H4 (cell line): ENCODE data around the gene NDUFAF7. TPM values are rescaled to one million over a fixed set of nuclear protein-coding genes. Genes with fewer than 3 reads are reported as not detected.
A peak's percentile ranks its signal among the peaks of the same experiment; 100 is the strongest.
"Not testable (repeated sequence)": the region's sequence is repeated elsewhere in the genome, so short reads cannot be mapped to it uniquely, and the experiment has no call there.

Source experiments
- DNase-seq: peaks from one replicate; pipeline ENCODE4 v3.0.0-alpha.2; 2015; ENCODE audit warnings: low spot score
- total RNA-seq: library from RNA; depleted of rRNA; stranded (reverse); fragments of >200 nt; shearing (Covaris generic); gene quantifications from 2 replicates; pipeline ENCODE4 v1.2.3, GENCODE V29; 2014; rRNA removed

NDUFAF7 gene, protein sequence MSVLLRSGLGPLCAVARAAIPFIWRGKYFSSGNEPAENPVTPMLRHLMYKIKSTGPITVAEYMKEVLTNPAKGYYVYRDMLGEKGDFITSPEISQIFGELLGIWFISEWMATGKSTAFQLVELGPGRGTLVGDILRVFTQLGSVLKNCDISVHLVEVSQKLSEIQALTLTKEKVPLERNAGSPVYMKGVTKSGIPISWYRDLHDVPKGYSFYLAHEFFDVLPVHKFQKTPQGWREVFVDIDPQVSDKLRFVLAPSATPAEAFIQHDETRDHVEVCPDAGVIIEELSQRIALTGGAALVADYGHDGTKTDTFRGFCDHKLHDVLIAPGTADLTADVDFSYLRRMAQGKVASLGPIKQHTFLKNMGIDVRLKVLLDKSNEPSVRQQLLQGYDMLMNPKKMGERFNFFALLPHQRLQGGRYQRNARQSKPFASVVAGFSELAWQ
- 2.7 and 2.9 TPM in 2 replicates for total RNA-seq

DNA sequence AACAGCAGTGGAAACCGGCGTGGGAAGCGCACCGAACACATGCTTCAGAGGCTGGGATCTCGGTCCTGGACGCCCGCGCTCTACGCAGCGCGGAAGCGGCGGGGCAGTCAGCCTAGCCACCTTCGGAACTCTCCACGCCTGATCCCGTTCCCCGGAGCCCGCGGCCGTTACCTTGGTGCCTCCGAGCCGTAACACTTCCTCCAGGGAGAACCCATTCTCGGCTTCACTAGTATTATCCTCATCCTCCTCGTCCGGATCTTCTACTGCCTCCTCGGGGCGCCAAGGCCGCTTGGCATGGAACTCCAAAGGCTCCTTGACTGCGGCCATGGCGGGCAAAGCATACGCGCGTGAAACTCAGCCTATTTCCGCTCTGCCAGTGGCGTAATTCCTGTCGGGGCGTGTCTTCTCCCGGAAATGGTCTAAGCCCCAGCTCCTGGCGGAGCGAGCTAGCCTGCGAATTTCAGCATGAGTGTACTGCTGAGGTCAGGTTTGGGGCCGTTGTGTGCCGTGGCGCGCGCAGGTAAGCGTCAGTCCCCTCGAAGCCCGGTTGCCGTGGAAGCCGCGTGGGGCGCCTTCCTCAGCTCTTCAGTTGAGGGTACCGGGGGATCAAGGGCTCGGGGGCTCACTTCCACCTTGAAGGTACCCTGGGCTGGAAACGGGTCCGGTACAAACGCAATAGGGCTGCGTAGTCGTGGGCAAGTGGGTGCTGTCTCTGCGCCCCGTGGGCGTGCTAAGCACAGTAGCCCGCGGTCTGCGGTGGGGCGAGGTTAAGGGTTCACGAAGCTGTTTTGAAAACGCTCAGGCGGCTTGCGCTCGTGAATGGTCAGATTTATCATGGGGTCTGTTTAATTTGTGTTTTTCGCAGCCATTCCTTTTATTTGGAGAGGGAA, at the start of gene NDUFAF7, which contains the start of gene CEBPZ:
Gene NDUFAF7, plus strand, starts transcription at position 418 of the 890 bp plus-strand sequence. Its CDS starts 48 bp downstream, at position 466.
Gene CEBPZ, minus strand, starts transcription at position 356 of the 890 bp plus-strand sequence. Its CDS starts 29 bp downstream, at position 327.
- peak; percentile 62 for DNase-seq

DNA sequence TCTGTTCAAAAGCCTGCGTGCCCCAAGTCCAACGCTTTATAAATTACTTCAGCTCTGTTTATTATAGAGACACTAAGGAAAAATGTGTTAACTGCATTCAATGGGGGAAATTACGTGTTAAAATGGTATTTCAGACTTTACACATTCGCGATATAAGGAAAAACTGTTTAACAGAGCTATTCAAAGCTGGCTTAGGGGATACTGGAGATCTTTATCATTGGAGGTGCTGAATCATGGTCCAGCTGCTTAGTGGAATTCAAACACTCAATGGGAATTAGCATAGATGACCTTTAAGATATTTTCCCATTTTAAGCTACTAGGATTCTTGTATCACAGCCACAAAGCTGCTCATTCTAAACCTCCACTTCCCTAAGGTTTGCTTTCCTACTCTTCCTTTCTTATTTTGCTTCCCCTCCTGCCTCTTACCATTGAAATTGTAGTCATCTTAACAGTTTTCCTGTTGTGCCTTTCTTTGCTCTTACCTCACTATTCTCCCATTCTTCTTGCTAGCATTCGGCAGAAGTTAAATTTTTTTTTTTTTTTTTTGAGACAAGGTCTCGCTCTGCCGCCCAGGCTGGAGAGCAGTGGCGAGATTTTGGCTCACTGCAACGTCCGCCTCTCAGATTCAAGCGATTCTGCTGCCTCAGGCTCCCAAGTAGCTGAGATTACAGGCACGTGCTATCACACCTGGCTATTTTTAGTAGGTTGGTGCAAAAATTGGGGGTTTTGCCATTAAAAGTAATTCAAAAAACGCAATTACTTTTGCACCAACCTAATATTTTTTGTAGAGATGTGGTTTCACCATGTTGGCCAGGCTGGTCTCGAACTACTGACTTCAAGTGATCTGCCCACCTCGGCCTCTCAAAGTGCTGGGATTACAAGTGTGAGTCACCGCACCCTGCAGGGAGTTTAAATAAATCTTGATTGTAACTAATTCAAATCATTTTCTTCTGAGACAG, 49.5 kb upstream of the NDUFAF7 start:
- DNase-seq, result no peak

DNA sequence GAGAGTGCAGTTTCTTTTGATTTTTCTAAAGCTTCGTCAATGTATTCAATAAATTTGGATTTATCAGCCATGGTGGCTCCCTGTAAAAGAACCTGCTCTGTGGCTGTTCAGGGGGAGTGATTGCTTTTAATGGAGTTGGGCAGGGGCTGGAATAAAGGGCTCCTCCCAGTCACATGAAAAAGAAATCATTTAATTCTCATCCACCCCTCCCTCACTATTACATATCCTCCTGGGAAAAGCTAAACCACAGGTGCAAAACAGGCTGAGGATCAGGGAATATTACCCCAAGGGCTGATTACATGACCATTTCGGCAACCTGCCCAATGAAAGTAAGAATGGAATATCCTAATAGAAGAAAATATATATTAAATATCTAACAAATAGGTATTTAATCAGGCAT, 42.9 kb upstream of the NDUFAF7 start, which contains the start of gene SULT6B1:
Gene SULT6B1, minus strand, starts transcription at position 101 of the 400 bp plus-strand sequence. Its CDS starts 30 bp downstream, at position 71.
- DNase-seq, result no peak

DNA sequence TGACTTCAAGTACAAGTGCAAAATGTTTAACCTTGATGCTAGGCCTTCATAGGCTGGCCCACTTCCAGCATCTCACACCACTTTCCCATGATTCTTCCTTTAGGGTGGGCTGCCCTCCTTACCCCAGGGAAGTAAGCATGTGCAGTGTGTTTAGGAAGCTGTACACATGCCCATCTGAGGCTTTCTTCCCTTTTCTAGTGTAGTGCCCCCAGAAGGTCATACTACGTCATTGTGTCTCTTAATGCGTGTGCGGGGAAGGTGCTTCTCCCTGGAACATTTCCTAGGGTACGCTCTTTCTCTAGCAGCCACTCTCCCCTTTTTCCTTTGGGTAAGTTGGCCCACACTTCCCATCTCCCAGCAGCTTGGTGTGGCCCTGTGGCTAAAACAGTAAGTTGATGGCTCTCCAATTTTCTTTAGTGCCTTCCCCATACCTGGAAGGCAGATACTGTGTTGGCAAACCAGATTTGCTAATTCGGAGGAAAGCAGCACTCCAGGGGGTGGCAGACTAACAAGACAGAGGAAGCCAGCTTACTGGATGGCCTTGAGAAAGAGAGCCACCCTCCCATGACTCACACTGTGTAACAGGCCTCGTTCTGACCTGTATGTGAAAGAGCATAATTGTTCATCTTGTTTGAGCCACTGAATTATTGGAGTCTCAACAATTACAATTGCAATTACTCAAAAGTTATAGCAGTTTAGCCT, 41.9 kb upstream of the NDUFAF7 start:
- DNase-seq, result peak; percentile 40

DNA sequence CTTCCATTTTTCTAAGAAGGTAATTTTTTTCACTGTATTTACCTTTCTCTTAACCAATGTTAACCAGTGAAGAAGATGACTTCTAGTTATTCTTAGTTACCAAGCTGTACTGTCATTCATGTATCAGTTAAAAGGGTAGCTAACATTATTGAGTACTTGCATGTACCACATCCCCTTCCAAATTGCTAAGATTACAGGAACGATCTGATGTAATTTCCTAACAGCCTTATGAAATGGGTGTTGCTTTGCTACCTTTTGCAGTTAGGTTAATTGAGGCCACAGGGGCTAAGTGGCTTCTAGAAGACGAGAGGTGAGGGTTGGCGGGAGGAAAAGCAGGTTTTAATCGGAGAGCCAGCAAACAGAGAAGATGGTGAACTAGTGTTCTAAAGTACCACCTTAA, 41.2 kb upstream of the NDUFAF7 start:
- no peak for DNase-seq

DNA sequence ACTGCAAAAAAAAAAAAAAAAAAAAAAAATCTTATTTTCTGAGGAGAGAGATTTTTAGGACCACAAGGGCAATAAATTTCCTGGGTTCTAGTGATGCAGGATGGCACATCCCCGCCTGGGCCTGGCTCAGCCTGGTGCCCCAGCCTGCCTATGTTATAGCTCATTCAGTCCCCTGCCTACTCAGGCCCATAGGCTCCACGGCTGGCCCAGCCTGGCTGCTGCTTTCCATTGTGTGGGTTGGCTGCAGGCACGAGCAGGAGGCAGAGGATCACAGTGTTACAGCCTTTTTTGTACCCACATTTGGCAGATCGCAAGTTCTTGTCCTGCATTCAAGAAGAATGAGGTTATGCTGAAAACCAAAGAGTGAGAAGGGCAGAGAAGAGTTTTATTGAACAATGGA, 40.2 kb upstream of the NDUFAF7 start:
- no peak for DNase-seq

DNA sequence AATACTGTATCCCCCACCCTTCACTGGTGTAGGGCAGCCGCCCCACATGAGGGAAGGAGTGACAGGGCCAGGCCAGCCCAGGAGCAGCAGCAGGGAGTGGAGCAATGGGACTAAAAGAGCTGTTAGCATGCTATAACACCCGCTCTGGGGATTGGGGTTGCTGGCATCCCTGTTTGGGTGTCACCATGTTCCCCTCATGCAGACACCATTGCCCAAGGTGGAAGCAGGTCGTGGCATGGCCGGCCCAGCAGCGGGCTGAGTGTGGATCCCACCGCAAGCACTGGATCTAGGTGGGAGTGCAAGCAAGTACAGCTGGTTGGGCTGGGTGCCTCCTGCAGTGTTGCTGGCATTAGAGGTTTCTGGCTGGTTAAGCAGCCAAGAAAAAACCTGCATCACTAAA, 39.7 kb upstream of the NDUFAF7 start:
- no peak for DNase-seq

DNA sequence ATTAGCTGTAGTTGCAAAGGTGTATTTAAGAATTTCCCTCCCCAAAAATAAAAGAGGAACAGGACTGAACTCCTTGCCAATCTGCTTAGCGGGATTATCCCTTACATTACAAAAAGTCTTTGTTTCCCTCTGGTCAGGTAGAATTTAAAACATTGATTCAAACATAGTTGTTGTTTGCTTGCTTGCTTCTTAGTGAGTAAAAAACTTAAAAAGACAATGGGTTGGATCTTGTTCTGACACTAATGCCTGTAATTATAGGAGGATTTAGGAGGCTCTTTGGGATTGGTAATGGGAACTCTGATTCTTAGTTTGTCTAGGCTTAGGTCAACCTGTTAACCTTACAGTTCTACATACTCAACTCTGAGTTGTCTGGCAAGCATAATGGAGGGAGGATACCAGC, 38.9 kb upstream of the NDUFAF7 start:
- DNase-seq, result no peak

DNA sequence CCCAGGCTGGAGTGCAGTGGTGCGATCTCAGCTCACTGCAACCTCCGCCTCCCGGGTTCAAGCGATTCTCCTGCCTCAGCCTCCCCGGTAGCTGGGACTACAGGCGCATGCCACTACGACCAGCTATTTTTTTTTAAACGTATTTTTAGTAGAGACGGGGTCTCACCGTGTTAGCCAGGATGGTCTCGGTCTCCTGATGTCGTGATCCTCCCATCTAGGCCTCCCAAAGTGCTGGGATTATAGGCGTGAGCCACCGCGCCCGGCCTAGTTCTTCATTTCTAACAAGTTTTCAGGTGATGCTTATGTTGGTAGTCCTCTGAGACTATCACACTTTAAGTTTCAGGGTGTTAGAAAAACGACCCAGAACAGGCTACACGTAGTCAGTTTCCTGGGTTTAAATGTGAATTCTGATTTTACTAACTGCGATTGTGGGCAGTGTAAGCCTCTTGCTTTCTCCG, 35.6 kb upstream of the NDUFAF7 start:
- DNase-seq, result not testable (repeated sequence)

DNA sequence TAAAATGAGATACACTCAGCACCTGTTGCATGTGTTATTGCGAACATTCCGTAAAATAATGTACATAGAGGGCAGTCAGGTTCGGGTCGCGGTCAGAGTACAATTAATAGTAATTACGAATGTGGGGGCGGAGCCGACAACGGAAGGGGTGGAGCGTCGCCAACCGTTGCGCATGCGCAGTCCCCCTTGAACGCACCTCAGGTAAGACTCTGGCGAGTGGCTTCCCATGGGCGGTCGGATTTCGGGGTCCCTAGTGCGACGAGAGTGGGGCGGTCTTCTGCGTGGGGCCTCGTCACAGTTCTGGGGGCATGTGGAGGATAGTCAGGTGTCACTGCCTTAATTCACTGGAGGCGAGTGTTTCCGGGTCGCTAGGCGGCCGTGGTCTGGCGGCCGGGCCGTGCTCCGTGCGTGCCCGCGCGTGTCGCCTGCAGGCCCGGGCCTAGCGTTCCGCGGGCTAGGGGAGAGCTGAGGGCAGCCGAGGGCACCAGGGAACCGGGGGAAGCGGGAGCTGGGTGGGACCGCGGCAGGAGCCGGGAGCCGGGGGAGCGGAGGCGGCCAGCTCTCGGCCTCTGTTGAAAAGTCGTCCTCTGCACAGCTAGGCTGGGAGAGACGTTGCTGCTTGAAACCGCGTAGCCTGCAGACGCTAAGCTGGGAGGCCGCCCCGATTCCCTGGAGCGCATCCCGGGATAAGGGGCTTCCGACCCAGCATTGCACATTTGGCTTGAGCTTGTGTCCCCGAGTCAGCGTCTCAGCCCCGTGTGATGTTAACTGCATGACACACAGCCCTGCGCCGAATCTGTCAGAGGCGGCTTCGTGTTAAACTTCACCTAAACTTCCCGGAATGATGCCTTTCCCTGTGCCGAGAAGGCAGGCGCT, 34.9 kb upstream of the NDUFAF7 start, which contains the start of gene CEBPZOS:
Gene CEBPZOS, plus strand, starts transcription at position 177 of the 876 bp plus-strand sequence. CDS start 3,209 bp downstream, outside the sequence.
- DNase-seq, result no peak

DNA sequence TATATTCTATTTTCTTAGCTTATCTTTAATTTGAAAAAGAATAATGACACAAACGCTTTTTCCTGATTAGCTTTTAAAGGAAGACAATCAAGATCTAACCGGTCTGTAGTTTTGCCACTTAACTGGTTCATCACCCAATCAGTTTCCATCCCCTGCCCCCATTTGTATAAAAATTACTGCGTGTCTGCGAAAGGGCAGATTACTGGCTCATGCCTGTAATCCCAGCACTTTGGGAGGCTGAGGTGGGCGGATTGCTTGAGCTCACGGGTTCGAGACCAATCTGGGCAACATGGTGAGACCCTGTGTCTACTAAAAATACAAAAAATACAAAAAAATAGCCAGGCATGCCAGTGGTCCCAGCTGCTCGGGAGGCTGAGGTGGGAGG, 32.8 kb upstream of the NDUFAF7 start:
- DNase-seq, result no peak

DNA sequence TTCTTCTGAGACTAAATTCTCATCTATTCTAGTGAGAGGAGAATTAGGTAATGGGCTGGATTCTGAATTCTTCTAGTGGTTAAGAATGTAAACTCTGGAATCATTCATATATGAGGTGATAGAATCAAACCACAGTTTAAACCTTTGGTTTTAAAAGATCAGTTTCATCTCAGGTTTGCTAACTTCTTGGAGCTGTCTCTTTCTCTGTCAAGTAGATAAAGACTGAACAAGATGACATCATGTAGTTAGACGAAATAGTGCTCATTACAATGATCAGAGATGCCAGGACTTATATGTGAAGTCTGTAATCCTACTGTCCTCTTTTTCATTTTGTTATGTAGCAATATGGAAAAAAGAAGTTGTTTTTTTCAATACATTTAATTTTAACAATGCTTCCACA, 30.2 kb upstream of the NDUFAF7 start:
- DNase-seq, result no peak

DNA sequence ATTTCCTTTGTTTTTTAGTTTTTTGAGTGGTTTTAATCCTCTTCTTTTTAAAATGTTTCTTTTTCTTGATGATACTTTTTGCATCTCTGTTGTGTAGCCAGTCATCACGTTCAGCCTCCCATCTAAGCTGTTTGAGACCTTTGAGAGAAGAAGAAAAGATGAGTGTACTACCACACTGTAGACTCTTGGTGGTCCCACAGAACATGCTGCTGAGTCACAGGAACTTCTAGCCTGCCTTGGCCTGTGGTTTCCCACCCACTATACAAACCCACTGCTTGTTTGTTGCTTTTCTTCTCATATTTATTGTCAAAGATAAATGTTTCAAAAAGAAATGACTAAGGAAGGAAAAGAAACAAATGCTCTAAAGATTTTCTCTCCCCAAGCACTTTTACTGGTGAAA, 29.7 kb upstream of the NDUFAF7 start:
- no peak for DNase-seq

DNA sequence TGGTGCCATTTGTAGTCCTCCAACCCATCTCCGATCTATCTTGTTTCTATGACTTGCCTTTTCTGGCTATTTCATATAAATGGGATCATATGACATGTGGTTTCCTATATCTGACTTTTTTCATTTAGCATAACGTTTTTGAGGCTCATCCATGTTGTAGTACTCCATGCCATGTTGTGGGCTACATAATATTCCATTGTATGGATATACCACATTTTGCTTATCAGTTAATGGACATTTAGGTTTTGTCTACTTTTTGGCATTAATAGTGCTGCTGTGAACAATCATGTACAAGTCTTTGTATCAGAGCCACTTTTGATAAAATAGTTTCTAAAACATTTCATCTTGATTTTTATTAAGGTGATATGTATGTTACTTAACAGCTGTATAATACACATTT, 27.8 kb upstream of the NDUFAF7 start:
- DNase-seq, result no peak

DNA sequence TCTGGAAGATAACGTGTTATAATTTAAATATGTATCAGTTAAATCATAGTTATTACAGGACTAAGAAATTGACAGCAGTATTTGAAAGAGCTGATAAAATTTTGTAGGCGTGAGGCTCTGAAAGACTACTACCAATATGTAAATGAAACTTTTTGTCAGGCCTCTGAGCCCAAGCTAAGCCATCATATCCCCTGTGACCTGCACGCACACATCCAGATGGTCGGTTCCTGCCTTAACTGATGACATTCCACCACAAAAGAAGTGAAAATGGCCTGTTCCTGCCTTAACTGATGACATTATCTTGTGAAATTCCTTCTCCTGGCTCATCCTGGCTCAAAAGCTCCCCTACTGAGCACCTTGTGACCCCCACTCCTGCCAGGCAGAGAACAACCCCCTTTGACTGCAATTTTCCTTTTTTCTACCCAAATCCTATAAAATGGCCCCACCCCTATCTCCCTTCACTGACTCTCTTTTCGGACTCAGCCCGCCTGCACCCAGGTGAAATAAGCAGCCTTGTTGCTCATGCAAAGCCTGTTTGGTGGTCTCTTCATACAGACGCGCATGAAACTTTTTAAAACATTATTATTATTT, 26.3 kb upstream of the NDUFAF7 start:
- not testable (repeated sequence) for DNase-seq

DNA sequence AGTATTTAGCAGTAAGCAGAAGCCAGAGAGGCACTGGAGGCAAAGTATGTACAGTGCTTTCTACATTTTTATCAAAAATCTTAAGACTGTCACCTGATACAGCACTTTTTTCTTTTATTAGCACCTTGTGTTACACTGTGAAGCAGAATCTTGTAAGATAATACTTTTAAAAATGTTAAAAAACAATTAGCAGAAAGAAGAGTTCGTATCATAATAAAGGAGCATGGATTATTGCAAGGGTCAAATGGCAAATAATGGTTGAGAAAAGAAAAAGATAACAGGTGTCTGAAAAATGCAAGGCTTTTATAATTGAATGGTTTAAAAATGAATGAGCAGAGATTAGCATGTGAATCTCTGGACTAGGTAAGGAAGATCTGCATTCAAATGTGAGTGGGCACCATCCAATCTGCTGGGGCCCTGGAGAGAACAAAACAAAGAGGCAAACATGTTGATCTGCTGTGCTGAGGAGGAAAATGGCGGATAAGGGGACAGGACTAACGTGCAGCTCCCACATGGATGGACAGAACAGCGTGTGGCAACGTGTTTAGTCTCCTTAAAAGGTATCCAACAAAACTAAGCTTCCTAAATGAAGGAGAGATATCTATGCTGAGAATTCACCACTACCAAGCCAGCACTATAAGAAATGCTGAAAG, 25.6 kb upstream of the NDUFAF7 start:
- DNase-seq, result no peak

DNA sequence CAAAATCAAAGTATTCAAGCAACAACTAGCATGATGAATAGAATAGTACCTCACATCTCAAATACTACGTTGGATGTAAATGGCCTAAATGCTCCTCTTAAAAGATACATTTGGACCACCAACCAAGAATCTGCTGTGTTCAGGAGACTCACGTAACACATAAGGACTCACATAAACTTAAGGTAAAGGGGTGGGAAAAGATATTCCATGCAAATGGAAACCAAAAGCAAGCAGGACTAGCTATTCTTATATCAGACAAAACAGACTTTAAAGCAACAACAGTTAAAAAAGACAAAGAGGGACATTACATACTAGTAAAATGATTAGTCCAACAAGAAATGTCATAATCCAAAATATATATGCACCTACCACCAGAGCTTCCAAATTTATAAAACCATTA, 24.7 kb upstream of the NDUFAF7 start:
- not testable (repeated sequence) for DNase-seq

DNA sequence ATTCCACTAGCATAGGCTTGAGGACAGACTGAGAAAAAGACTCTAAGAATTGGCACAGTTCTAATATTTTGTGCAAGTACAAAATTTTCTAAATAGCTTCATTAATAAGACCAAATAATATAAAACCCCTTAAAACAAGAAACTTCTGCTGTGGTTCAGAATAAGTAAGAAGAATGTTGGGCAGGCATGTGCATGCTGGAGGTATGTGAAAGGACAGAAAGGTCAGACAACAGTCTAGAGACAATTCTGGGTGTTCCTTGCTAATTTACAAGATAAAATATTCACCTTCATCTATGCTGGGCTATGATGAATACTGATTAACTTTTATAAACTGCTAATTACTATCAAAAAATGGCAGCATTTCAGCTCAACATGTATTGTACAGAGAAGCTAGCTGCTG, 20.2 kb upstream of the NDUFAF7 start:
- DNase-seq, result no peak
